Raji (cell line): ENCODE data around the gene RFFL.

Experiments used
- POLR2A ChIP-seq: IDR thresholded peaks from 2 replicates; pipeline ENCODE4 v1.6.1; 2011; ENCODE audit warnings: low read depth, low read length, control low read depth; ENCODE audit not compliant: insufficient read depth

RFFL gene

DNA sequence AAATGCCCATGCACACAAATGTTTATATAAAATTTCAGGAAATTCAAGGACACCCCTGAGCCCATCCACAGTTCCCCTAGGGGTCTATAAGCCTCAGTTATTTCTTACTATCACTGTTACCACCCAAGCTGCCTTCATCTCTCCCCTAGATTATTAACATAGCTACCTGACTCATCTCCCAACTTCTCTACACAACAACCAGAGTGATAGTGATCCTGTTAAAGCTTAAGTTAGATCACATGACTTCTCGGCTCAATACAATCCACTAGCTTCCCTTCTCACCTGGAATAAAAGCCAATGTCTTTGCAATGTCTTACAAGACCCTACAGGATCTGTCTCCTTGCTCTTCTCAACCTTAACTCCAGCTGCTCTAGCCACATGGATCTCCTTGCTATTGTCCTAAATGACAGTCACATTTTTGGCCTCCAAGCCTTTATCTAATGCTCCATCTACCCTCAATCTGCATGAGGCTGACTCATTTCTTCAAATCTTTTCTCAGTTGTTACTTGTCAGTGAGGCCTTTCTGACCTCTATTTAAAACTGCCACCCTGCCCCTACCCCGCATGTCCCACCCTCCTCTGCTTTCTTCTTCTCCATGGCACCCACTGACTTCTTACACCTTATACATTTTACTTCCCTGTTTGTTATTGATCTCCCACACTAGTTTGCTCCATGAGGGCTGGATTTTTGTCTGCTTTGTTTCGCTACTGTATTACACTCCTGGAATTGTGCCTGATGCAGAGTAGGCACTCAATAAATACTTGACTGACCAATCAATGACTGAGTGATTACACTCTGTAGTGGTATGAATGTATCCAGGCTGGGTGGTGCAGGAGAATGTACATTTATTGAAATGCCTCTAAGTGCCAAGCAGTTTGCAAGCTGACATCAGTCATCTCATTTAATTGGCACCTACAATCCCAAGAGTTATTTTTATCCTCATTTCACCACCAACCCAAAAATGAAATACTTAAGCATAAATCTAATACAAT lies 88.4 kb downstream of the RFFL start:
- no peak for TF ChIP-seq POLR2A

DNA sequence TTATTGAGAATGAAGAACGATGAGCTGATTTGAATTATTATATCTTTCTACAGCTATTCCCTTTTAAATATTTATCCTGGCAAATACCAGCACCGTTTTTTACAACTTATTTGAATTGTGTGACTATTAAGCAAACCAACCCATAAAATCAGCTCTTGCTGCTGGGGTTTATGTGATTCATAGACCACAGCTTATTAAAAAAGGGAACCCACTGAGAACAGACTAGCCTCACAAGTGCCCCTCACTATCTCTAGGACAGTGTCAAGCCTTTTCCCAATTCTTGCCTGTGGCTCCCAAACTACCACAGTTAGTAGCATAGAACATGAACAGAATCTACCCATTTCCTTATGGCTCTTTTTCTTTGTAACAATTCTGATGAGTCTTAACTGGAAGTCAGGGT lies 89.3 kb downstream of the RFFL start:
- TF ChIP-seq POLR2A, result no peak

DNA sequence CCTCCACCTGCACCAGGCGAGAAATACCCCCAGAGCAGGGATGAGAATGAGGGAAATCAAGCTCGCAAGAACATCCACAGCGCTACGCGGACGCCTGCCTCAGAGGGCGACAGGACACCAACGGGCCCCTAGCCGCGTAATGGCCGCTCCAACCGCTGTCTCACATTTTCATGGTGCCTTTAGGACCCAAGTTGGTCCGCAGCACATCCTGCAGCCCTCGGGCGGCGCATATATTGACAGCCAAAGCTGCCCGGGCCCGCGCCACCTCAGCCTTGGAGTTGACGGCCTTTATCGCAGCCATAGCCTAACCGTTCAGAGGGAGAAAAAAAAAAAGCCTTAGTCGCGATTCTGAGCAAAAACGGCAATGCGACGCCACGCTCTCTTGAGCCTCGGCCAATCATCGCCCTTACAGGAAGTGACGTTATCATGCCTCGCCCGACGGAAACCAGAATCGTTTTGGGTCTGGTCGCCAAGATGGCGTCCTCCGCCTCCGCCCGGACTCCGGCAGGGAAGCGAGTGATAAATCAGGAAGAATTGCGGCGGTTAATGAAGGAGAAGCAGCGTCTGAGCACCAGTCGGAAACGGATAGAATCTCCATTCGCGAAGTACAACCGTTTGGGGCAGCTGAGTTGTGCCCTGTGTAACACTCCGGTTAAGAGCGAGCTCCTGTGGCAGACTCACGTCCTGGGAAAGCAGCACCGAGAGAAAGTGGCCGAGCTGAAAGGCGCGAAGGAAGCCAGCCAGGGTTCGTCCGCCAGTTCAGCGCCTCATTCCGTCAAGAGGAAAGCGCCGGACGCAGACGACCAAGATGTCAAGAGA lies 102.2 kb downstream of the RFFL start, which contains the start of the genes CCT6B and ZNF830:
Gene CCT6B, minus strand, starts transcription at position 368 of the 819 bp plus-strand sequence. Its CDS starts 67 bp downstream, at position 301.
Gene ZNF830, plus strand, starts transcription at position 448 of the 819 bp plus-strand sequence. Its CDS starts 27 bp downstream, at position 475.
- peak; percentile 92 for TF ChIP-seq POLR2A

DNA sequence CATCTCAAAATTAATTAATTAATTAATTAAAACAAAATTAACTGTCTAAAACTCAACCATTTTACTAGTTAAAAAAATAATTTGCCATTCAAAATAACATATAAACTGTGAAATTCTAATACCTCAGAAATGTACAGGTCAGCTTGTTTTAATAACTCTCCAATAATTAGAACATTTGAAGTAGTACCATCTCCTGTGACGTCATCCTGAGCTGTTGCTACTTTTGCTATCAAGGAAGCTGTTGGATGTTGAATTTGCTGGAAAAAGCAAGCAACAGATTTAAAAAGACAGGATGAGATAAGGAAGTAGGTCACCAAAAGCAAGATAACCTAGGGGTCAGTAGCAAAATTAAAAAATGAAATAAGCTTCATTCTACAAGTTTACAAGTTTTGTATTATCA lies 105.1 kb downstream of the RFFL start:
- no peak for TF ChIP-seq POLR2A
